Measurements from ENCODE around the gene QRICH1. TPM values are rescaled to one million over a fixed set of nuclear protein-coding genes. Genes with fewer than 3 reads are reported as not detected.

The QRICH1 gene
- total RNA-seq, 4 donors from 2014 or later, result 79.8 to 342 (median 98.3) TPM

GRCh38 chr3:49054344-49054862 lies 39.5 kb downstream of the QRICH1 start:
- Histone ChIP-seq H3K36me3 (peaks cover 33 to 37% of the 10 kb centered on the region in 2 donors), H3K27me3 (no peaks in the 10 kb centered on the region), H3K4me1 (no peaks in the 10 kb centered on the region), H3K27ac (no peak overlapping the region), H3K9me3 (no peaks in the 10 kb centered on the region), H3K4me3 (replicated peaks in 1 of 3) (no peak overlapping the region)
- DNase-seq, result no peak
- 96 to 100% methylated on average over 2 of the region's 2 CpGs for WGBS, 2 donors
- intact Hi-C loops (cut with DNase I), result no loop called here
- TF ChIP-seq, protein P1, sequence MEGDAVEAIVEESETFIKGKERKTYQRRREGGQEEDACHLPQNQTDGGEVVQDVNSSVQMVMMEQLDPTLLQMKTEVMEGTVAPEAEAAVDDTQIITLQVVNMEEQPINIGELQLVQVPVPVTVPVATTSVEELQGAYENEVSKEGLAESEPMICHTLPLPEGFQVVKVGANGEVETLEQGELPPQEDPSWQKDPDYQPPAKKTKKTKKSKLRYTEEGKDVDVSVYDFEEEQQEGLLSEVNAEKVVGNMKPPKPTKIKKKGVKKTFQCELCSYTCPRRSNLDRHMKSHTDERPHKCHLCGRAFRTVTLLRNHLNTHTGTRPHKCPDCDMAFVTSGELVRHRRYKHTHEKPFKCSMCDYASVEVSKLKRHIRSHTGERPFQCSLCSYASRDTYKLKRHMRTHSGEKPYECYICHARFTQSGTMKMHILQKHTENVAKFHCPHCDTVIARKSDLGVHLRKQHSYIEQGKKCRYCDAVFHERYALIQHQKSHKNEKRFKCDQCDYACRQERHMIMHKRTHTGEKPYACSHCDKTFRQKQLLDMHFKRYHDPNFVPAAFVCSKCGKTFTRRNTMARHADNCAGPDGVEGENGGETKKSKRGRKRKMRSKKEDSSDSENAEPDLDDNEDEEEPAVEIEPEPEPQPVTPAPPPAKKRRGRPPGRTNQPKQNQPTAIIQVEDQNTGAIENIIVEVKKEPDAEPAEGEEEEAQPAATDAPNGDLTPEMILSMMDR (IDR thresholded peaks at IDR 0.05), result no peak
- TF ChIP-seq POLR2A (IDR thresholded peaks at IDR 0.05), result no peak

GRCh38 chr3:49053543-49053942 lies 40.3 kb downstream of the QRICH1 start:
- intact Hi-C loops (cut with DNase I), result no loop called here
- Histone ChIP-seq H3K36me3 (peaks cover 33 to 37% of the 10 kb centered on the region in 2 donors), H3K4me3 (replicated peaks in 1 of 3) (no peak overlapping the region), H3K4me1 (no peaks in the 10 kb centered on the region), H3K27me3 (no peaks in the 10 kb centered on the region), H3K9me3 (no peaks in the 10 kb centered on the region), H3K27ac (no peak overlapping the region)
- no peak for DNase-seq
- WGBS, 2 donors, result 95 to 100% methylated on average over 1 of the region's 1 CpG
- no peak for TF ChIP-seq POLR2A (IDR thresholded peaks at IDR 0.05)
- TF ChIP-seq, protein P1 (IDR thresholded peaks at IDR 0.05), result no peak

DNA sequence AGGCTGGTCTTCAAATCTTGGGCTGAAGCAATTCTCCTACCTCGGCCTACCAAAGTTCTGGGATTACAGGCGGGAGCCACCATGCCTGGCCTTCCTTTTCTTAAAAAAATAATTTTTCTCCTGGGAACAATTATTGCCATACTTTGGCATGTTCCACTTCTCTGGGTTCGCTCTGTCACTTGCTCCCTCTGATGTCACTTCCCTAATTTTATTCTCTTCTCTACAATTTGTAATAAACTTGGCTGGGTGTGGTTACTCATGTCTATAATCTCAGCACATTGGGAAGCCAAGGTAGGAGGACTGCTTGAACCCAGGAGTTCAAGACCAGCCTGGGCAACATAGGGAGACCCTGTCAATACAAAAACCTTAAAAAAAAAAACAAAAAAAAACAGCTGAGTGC lies 58.6 kb downstream of the QRICH1 start:
- WGBS, 2 donors, result 98% methylated on average over 3 of the region's 3 CpGs
- no peak overlapping the region for H3K4me3 ChIP-seq (replicated peaks in 1 of 3)
- no peak for DNase-seq
- H3K27ac ChIP-seq, result no peak overlapping the region
- H3K36me3 ChIP-seq, result peaks cover 30 to 44% of the 10 kb centered on the region in 2 donors
- no peaks in the 10 kb centered on the region for H3K27me3 ChIP-seq
- H3K4me1 ChIP-seq, result no peaks in the 10 kb centered on the region
- TF ChIP-seq POLR2A (IDR thresholded peaks at IDR 0.05), result no peak
- TF ChIP-seq, protein P1 (IDR thresholded peaks at IDR 0.05), result no peak
- intact Hi-C loops (cut with DNase I), result no loop called here
- no peaks in the 10 kb centered on the region for H3K9me3 ChIP-seq

GRCh38 chr3:49034650-49035049 lies 59.2 kb downstream of the QRICH1 start:
- DNase-seq, result no peak
- intact Hi-C loops (cut with DNase I), result no loop called here
- no peak overlapping the region for H3K4me3 ChIP-seq (replicated peaks in 1 of 3)

GRCh38 chr3:49032646-49033304 lies 61.1 kb downstream of the QRICH1 start:
- no peak for DNase-seq
- intact Hi-C loops (cut with DNase I), result no loop called here
- peaks cover 9 to 17% of the 10 kb centered on the region in 2 donors for H3K4me1 ChIP-seq
- TF ChIP-seq, protein P1 (IDR thresholded peaks at IDR 0.05), result no peak
- no peak for TF ChIP-seq POLR2A (IDR thresholded peaks at IDR 0.05)
- no peaks in the 10 kb centered on the region for H3K9me3 ChIP-seq
- H3K27ac ChIP-seq, result no peak overlapping the region
- H3K27me3 ChIP-seq, result no peaks in the 10 kb centered on the region
- no peak overlapping the region for H3K4me3 ChIP-seq (replicated peaks in 1 of 3)
- WGBS, 2 donors, result 85 to 87% methylated on average over 6 of the region's 6 CpGs
- H3K36me3 ChIP-seq, result peaks cover 34 to 44% of the 10 kb centered on the region in 2 donors

More at GRCh38 chr3:49034650-49035049, 59.2 kb downstream of the QRICH1 start:
- H3K4me1 ChIP-seq, result peaks cover 0 to 3% of the 10 kb centered on the region in 2 donors
- TF ChIP-seq, protein P1 (IDR thresholded peaks at IDR 0.05), result no peak
- no peak for TF ChIP-seq POLR2A (IDR thresholded peaks at IDR 0.05)
- WGBS, 2 donors, result 83 to 91% methylated on average over 2 of the region's 2 CpGs
- H3K36me3 ChIP-seq, result peaks cover 34 to 44% of the 10 kb centered on the region in 2 donors
- no peaks in the 10 kb centered on the region for H3K9me3 ChIP-seq
- no peak overlapping the region for H3K27ac ChIP-seq
- no peaks in the 10 kb centered on the region for H3K27me3 ChIP-seq
